Fibroblast of villous mesenchyme (primary cell): ENCODE measurements around the gene THYN1. TPM values are rescaled to one million over a fixed set of nuclear protein-coding genes. Genes with fewer than 3 reads are reported as not detected.
A peak's percentile ranks its signal among the peaks of the same experiment; 100 is the strongest.

Experiments used
- DNase-seq: peaks from one replicate; pipeline ENCODE4 v3.0.0-alpha.2; 2010; ENCODE audit warnings: low read depth
- H3K4me3 ChIP-seq: 2 replicates; pipeline ENCODE4 v1.5.1; 2011; ENCODE audit warnings: low read depth, mild to moderate bottlenecking, low read length
- CTCF ChIP-seq: IDR thresholded peaks from 2 replicates; pipeline ENCODE4 v1.5.1; 2012; ENCODE audit warnings: low read depth, mild to moderate bottlenecking, low read length; ENCODE audit not compliant: insufficient read depth
- total RNA-seq: library from RNA; depleted of rRNA; stranded (reverse); fragments of >200 nt; gene quantifications from 2 replicates; pipeline ENCODE4 v1.2.3, GENCODE V29; 2012

THYN1 gene
- total RNA-seq, 1 donor = 58.3 TPM

GRCh38 chr11:134246678-134247077, 6.5 kb downstream of the THYN1 start:
- DNase-seq = no peak
- no peak overlapping the region for H3K4me3 ChIP-seq
- no peak for TF ChIP-seq CTCF

GRCh38 chr11:134246100-134246499, 7.1 kb downstream of the THYN1 start:
- TF ChIP-seq CTCF = no peak
- H3K4me3 ChIP-seq = no peak overlapping the region
- DNase-seq = no peak

GRCh38 chr11:134245434-134245833, 7.7 kb downstream of the THYN1 start:
- TF ChIP-seq CTCF = no peak
- DNase-seq = no peak
- no peak overlapping the region for H3K4me3 ChIP-seq

GRCh38 chr11:134244593-134244992, 8.6 kb downstream of the THYN1 start:
- TF ChIP-seq CTCF = peak; percentile 56
- H3K4me3 ChIP-seq = no peak overlapping the region
- DNase-seq = peak; percentile 33

- H3K4me3 ChIP-seq = no peak overlapping the region
- TF ChIP-seq CTCF = no peak
- DNase-seq = no peak
Measured at GRCh38 chr11:134243913-134244312, 9.2 kb downstream of the THYN1 start.

- no peak for TF ChIP-seq CTCF
- no peak for DNase-seq
- H3K4me3 ChIP-seq = no peak overlapping the region
Measured at GRCh38 chr11:134242376-134242775, 10.8 kb downstream of the THYN1 start.

GRCh38 chr11:134240592-134240991, 12.6 kb downstream of the THYN1 start:
- no peak for DNase-seq
- no peak for TF ChIP-seq CTCF
- H3K4me3 ChIP-seq = no peak overlapping the region
